GM21529 (cell line): ENCODE measurements around the gene TTC34.
"Not testable (repeated sequence)": the region's sequence is repeated elsewhere in the genome, so short reads cannot be mapped to it uniquely, and the experiment has no call there.

Experiments
- ATAC-seq: cut with Tn5 transposase; IDR thresholded peaks from one replicate; pipeline ENCODE4 v1.9.1; 2021; ENCODE audit not compliant: unreplicated experiment

Gene TTC34

DNA sequence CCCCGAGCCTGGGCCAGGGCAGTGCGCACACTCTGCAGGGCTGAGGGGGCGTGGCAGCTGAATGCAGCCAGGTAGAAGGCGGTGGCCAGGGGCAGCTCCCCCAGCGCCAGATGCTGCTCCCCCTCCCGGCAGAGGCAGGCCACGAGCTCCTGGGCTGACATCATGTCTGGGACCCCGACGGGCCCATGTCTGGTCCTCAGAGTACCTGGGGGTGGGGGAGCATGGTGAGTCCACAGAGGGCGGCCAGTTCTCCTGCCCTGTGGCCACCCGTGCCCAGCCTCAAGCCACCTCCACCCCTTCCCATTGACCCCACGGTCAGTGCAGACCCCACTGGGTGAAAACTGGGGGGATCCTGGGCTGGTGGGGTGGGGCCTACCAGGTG is 838 bp downstream of the TTC34 start:
- no peak for ATAC-seq

DNA sequence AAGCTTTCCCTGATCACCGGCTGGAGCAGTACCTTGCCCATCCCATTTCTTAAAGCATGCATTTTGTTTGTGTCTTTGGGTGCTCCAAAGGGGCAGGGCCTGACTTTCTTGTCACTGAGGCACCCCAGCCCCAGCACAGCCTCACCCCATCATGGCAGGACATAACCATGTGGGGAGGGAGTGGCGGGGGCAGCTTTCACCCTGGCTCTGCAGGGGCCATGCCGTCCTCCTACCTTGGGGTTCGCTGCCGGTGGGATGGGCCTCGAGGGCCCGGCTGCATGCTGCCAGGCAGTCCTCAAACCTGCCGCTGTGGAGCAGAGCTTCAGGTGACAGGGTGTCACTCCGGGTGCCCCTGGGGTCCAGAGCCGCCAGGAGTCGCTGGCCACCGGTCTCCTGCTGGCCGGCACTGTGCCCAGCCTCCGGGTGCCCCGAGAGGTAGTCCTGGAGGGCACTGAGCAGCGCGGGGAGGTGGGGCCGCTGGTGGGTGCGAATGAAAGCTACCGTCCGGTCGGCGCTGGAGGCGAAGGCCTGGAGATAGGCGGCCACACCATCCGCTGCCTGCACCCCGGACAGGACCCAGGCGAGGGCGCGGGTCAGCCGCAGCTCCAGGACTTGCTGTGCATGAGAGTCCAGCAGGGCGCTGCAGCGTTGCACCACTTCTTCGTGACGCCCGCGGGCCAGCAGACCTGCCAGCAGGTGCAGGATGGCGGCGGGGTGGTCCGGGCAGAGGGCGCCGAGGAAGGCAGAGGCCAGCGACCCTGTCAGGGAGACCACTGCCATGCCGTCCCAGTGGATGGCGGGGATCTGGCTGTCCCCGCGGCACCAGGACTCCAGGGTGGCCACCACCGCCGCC is 1.5 kb downstream of the TTC34 start:
- no peak for ATAC-seq

DNA sequence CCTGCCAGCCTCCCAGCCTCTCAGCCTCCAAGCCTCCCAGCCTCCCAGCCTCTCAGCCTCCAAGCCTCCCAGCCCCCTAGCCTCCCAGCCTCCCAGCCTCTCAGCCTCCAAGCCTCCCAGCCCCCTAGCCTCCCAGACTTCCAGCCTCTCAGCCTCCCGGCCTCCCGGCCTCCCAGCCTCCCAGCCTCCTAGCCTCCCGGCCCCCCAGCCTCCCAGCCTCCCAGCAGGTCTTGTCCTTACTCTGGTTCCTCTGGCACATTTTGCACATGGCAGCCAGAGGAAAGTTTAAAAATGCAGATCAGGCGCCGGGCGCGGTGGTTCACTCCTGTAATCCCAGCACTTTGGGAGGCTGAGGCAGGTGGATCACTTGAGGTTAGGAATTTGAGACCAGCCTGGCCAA is 2.5 kb downstream of the TTC34 start:
- not testable (repeated sequence) for ATAC-seq

DNA sequence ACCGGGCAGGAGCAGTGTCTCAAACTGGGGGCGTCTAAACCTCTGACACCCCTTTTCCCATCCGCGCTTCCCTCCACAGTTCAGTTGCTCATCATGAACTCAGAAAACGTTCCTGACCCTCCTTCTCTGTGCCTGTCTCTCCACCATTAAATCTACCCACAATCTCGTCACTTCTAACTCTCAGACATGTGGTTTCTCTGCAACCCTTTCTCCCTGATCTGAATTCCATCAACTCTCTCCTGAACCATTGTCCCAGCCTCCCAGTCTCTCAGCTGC is 3.8 kb downstream of the TTC34 start:
- no peak for ATAC-seq

DNA sequence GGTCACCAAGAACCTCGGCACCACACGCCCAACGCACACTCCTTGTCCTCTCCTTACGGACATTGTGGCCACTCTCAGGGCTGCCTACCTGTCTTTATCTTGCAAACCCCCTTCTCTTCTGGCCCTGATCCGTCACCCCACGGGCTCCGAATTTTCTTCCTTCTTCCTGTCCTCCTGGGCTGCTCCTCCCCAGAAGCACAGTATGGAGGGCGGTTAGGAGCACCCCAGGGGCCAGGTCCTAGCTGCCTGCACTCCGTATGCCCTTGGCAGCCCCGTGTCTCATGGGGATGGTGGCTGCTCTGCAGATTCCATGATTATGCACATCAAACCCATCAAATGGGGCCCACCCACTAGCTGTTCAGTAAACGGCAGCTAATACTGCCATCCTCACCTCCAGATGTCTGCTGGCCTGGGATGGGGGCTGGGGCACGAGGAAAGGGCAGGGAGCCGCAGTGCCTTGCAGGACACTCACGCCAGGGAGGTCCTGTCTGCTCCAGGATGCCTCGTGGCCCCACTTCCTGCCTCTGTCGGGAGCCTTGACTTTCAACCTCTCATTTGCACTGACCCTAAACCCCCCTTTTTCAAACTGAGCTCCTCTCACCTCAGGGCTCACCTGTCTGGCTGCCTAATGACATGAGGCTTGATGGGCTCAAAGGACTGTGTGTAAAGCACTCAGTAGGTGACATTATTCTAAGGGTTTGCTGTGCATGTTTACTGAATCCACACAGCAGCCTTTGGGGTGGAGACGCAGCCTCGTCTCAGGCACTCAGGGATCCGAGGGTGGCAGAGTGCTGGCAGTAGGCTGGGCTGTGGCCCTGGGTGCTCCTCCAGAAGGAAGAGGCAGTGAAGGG is 4.4 kb downstream of the TTC34 start:
- ATAC-seq = no peak

DNA sequence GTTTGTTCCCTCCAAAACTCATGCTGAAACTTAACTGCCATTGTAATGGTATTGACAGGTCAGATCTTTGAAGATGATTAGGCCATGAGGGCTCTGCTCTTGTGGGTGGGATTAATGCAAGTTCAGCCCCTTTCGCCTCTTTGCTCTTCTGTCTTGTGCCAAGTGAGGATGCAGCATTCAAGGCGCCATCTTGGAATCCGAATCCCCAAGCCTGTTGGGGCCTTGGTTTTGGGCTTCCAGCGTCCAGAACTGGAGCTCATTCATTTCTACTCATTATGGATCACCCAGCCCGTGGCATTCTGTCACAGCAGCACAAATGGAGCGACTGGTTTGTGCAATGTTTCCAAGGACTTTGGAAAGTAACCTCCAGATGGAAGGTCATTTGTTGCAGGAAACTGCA is 5.6 kb downstream of the TTC34 start:
- ATAC-seq = no peak

DNA sequence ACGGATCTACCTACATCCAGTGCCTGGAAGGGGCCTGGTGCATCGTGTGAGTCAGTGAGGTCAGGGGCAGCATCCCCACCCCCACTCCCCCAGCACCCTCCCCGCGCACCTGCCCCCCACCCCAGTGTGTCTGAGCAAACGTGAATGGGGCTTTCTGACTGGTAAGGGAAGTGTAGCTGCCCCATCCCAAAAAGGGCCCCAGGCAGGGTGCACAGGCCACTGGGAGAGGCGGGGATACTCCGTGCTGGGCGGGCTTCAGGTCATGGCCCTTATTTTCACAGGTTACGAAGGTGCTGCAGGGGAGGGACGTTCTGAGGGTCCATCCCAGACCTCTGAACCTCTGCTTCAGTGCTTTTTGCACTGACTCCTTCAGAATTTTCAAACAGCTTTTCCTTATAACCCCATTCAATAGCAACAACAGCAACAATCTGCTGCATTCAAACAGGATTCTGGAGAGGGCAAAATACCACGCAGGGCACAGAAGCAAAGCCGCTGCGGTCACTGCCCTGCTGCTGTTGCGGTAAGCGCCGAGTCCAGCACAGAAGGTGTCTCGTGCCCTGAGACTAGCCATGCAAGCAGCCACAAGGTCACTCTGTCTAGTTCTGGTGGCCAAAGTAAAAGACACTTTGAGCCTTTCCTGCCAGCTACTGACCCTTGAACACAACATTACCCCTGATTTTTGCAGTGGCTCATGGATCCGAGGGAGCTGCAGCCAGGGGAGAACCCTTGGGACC is 10.3 kb downstream of the TTC34 start:
- no peak for ATAC-seq

DNA sequence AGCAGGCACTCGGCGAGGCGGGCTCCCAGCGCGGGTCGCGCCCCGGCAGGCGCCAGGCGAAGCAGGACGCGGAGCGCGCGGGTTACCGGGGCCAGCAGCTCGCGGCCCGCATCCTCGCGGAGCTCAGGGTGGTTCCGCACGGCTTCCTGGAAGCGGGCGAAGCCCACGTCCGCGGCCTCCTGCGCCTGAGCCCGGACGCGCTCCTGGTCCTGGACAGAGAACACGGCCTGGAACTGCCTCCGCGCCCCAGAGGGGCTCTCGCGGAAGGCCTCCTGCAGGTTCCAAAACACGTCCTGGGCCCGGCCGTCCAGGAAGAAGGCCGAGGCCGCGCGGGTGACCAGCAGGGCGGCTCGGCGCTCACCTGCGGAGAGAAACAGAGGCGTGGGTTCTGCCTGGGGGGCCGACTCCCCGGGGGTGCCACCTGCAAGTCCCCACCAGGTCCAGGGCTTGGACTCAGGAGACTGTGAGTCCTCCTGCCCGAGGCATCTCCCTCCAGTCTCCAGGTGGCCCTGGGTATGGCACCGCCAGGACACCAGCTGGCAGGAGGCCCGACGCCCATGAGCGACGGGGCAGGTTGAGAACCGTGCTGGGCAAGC is 11.4 kb downstream of the TTC34 start:
- ATAC-seq = no peak

DNA sequence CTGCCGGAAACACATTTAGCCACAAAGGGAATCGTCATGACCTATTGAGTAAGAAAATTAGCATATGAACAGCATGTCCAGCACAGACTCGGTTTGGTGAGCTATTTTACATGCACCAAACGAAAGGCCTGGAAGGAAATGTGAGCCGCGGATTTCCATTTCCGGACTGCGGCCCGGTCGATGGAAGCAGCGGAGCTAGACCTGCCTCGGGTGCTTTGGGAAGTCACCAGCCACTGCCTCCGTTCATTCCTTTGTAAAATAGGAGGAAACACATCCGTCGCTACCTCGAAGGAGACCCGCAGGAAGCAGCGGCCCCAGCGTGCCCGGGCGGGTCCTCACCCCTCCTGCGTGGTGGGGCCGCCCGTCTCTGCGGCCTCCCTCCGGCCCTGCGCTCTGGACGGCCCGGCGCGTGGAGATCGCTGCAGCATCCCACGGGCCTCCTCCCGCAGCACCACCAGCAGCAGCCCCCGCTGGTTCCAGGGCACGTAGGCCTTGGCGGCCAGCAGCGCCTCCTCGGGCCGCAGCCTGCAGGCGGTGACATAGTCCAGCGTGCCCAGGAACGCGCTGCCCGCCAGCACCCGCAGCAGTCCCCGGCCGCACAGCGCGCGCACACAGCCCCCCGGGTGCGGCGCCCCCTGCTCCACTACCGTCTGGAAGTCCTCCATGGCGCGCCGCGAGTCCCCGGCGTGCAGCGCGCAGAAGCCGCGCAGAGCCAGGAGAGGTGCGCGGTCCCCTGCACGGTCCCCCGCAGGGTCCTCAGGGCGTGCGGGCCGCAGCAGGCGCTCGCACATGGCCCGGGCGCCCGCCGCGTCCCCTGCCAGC is 12.1 kb downstream of the TTC34 start:
- no peak for ATAC-seq

DNA sequence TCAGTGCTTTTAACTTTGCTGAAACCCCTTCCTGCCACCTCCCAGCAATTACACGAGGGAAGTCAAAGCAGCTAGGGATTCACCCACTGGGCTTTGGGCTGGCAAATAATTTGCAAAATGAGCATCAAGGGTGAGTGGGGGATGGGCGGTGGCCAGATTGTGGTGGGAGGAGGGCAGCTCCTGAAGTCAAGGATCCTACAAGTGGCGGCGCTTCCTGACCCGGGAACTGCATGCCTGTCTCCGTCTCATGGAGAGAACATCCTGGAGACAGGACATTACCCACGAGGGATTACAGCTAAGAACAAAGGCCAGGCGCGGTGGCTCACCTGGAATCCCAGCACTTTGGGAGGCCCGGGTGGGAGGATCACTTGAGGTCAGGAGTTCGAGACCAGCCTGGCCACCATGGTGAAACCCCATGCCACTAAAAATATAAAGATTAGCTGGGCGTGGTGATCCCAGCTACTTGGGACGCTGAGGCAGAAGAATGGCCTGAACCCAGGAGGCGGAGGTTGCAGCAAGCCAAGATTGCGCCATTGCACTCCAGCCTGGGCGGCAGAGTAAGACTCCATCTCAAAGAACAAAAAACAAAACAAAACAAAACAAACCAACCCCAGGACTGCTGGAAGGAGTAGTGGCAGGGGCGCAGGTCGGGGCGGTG is 12.9 kb downstream of the TTC34 start:
- ATAC-seq = no peak

DNA sequence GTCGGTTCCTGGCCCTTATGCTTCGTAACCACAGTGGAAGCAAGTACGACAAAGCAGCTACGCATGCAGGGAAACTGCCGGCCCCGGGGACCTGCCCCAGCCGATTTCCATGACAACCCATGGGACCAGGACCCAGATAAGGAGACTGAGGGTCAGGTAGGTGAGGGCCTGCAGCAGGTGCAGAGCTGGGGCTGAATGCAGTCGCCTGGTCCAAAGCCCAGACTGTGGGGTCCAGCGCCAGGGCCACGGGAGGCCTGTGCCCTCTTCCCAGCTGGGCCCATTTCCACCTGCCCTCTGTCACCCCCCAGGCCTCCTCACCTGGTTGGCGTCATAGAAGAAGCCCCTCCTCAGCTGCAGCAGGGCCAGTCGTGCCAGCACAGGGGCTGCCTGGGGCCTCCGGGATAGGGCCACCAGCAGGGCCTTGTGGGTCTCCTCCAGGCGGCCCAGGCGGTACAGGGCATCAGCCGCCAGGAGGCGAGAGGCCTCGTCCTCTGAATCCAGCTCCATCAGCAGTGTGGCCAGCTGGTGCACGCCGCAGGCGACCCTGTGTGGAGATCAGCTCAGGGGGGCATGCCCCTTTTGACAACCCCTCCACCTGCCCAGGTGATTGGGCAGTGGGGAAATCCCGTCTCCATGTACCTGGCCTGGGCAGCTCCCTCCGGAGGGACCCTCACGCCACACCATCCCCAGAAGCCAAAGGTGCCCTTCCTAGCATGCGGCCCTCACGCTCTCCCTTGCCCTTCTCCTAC is 14.2 kb downstream of the TTC34 start:
- no peak for ATAC-seq

DNA sequence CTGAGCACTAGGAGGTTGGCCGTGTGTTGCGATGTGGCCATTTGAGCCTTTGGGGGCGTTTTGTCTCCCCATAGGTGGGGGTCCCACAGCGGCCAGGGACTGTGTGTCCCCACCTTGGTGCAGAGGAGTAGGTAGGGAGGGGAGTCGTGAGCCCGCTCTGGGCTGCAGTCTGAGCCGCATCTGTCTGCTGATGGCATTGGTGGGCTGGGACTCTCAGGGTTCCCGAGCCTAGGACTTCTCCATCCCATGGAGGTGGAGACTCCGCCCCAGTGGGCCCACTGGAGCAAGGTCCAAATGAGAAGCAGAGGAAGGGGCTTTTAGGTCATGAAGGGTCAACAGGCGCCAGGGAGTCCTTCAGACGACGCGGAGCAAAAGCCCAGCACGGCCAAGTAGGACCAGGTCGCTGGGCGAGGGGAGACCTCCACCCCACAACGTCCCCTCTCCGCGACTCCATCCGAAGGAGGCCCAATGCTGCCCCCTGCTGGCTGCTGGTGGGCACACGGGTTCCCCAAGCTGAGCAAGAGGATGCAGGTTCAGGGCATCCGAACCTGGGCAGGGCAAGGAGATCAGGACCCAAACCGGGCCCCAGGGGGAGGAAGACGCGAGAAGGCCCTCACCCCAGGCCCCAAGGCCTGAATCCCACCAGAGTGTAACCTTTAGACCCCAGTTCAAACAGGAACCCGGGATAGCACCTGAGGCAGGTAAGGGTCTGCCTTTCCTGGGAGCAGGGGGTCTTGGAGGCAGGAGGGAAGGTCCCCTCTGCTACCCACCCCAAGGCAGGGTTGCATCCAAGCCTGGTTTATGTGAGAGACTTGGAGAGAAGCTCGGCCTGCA is 14.9 kb downstream of the TTC34 start:
- no peak for ATAC-seq

DNA sequence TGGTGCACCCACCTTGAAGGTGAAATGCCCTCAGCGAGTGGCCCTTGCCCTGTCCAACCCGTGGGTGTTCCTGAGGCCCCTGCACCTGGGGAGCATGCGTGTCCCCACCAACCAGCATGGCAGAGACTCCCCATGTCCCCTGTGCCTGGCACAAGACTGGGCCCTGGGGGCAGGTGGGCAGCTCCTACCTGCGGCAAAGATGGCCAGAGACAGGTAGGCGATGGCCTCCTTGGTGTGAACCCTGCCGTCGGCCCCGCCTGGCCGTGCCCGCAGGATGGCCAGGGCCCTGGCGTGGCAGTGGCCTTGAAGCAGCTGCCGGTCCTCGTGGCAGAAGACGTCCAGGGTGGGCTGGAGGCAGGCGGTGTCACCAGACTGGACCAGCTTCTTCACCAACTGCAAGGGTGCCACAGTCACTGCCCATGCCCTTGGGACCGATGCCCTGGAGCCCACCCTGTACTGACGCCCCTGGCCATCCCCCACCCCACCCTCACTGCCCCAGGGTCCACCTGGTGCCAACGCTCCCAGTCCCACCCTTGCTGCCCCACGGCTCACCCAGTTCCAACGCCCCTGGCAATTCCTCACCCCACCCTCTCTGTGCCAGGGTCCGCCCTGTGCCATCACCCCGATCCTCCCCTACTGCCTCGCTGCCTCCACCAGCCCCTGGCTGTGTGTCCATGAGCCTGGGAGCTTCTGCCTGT is 15.7 kb downstream of the TTC34 start:
- ATAC-seq = no peak

DNA sequence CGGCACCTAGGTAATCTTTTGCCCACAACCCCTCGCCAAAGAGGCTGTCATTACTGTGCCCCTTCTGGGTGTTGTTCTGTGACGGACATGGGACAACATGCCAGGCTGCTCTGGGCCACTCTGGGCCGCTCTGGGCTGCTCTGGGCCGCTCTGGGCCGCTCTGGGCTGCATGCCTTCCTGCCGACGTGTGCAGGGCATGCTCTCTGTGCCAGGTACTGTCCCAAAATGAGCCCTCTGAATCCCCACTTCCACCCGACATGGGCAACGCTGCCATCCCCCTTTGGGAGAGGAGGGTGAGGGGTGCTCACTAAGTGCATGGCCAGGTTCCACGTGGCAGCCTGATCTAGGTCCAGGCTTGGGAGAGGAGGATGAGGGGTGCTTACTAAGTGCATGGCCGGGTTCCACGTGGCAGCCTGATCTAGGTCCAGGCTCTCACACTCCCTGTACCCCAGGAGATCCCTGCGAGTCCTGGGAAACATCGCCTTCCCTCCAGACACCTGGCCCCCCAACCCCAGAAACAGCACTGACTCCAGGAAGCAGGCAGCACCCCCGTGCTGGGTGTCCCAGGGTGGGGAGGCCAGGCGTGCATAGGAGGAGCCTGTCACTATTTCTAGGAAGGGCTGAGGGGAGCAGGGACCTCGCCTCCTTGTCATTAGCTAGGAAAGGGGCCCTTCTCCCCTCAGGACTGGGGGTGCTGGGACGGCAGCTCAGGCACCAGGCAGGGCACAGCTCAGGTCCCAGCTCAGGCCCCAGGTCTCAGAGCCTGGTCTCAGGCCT is 16.5 kb downstream of the TTC34 start:
- ATAC-seq = no peak

DNA sequence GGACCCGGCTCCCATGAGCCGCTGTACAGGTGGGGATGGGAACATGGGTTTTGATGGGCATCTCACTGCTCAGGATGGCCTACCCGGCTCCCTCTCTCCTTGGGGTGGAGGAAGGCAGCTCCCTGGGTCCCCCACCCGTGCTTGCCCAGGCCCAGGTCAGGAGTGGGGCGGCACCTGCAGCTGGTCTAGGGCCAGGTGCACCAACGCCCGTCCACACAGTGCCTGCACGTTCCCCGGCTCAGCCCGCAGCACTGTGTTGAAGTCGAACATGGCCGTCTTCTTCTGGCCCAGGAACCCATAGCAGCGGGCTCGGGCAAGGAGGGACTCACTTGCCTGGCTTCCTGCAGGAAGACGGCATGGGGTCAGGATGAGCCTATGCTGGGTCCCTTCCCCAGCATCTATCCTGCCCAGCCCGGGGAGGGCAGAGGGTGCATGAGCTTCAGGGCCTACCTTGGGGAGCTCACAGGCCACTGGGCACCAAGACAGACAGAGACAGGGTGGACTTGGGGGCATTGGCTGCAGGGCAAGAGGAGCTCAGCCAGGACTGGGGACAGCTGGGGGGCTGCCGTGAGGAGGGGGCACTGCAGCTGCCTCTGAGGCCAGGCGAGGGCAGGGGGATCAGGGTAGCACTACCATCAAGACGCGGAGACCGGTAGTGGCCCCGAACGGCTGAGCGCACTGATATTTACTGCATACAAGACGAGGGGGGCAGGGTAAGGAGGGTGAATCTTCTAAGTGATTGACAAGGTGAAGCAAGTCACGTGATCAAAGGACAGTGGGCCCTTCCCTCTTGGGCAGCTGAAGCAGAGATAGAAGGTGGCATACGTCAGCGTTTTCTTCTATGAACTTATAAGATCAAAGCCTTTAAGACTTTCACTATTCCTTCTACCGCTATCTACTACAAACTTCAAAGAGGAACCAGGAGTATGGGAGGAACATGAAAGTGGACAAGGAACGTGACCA is 17.8 kb downstream of the TTC34 start:
- no peak for ATAC-seq

DNA sequence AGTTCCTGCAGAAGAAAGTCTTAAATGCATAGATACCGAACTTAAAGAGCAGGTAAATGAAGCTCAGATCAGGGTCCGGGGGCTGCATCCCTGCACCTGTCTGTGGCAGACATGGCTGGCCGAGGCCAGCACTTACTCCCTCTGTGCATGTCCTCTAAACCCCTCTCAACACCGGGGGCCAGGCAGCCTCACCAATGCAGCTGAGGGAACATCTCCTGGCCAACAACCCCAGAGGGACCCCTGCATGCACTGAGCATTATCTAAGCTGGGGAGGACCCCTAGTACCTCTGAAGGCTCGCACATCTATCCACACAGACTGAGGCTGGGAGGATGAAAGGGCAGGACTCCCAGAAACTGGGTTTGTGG is 18.4 kb downstream of the TTC34 start:
- ATAC-seq = no peak
